ENCODE data around the gene SH3RF3.

DNA sequence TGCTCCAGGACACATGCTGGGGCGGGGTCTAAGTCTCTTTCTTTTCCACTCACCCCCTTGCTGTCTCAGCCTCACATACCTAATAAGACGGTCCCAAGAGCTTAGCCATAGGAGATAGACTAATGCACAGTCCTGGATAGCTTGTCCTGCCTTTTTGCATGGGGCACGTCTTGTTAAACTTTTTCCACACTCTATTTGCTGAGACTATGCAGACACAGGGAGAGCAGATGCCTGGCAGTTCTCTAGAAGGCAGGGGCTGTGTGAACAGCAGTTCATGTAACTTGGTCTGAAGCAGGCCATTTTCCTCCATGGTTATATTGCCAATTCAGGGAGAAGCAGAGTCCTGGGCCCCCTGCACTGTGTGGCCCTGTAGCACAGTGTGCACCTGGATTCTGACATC is 342.7 kb downstream of the SH3RF3 start:
- TF ChIP-seq, protein P1, sequence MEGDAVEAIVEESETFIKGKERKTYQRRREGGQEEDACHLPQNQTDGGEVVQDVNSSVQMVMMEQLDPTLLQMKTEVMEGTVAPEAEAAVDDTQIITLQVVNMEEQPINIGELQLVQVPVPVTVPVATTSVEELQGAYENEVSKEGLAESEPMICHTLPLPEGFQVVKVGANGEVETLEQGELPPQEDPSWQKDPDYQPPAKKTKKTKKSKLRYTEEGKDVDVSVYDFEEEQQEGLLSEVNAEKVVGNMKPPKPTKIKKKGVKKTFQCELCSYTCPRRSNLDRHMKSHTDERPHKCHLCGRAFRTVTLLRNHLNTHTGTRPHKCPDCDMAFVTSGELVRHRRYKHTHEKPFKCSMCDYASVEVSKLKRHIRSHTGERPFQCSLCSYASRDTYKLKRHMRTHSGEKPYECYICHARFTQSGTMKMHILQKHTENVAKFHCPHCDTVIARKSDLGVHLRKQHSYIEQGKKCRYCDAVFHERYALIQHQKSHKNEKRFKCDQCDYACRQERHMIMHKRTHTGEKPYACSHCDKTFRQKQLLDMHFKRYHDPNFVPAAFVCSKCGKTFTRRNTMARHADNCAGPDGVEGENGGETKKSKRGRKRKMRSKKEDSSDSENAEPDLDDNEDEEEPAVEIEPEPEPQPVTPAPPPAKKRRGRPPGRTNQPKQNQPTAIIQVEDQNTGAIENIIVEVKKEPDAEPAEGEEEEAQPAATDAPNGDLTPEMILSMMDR (IDR thresholded peaks at IDR 0.05) = no peak
- TF ChIP-seq EP300 (IDR thresholded peaks at IDR 0.05) = no peak
- TF ChIP-seq POLR2AphosphoS5 (IDR thresholded peaks at IDR 0.05) = no peak
- TF ChIP-seq POLR2A (IDR thresholded peaks at IDR 0.05) = no peak

Data from upper lobe of left lung (tissue), 4 donors.